ENCODE measurements around the gene MCAM.

MCAM gene

GRCh38 chr11:119266063-119266462 is 50.9 kb downstream of the MCAM start:
- Histone ChIP-seq H3K4me3 (ENCODE audit: low read length) (no peak overlapping the region), H3K27me3 (ENCODE audit: insufficient read depth, low read length) (no peaks in the 10 kb centered on the region), H3K36me3 (ENCODE audit: insufficient read depth, low read depth, low read length) (no peaks in the 10 kb centered on the region; the same call in 1 of the 2 replicates), H3K4me1 (ENCODE audit: insufficient read depth, low read length) (peaks cover 4% of the 10 kb centered on the region; the same call in 1 of the 2 replicates), H3K27ac (ENCODE audit: low read length) (no peak overlapping the region), H3K9ac (ENCODE audit: low read depth, low read length) (no peak overlapping the region), H3K9me3 (ENCODE audit: insufficient read depth, low read depth, low read length) (no peaks in the 10 kb centered on the region)

- no peak overlapping the region for H3K27ac ChIP-seq (ENCODE audit: low read length)
- no peaks in the 10 kb centered on the region for H3K9me3 ChIP-seq (ENCODE audit: insufficient read depth, low read depth, low read length)
- no peaks in the 10 kb centered on the region for H3K27me3 ChIP-seq (ENCODE audit: insufficient read depth, low read length)
- H3K36me3 ChIP-seq (ENCODE audit: insufficient read depth, low read depth, low read length) = no peaks in the 10 kb centered on the region
- H3K9ac ChIP-seq (ENCODE audit: low read depth, low read length) = no peak overlapping the region
- H3K4me1 ChIP-seq (ENCODE audit: insufficient read depth, low read length) = peaks cover 4% of the 10 kb centered on the region; the same call in 1 of the 2 replicates
- H3K4me3 ChIP-seq (ENCODE audit: low read length) = no peak overlapping the region
These were observed 53.5 kb downstream of the MCAM start for GRCh38 chr11:119263352-119263940.

GRCh38 chr11:119262668-119263351 is 54.1 kb downstream of the MCAM start:
- Histone ChIP-seq H3K4me1 (ENCODE audit: insufficient read depth, low read length) (peaks cover 4% of the 10 kb centered on the region; the same call in 1 of the 2 replicates), H3K36me3 (ENCODE audit: insufficient read depth, low read depth, low read length) (no peaks in the 10 kb centered on the region), H3K27me3 (ENCODE audit: insufficient read depth, low read length) (no peaks in the 10 kb centered on the region), H3K4me3 (ENCODE audit: low read length) (no peak overlapping the region), H3K9me3 (ENCODE audit: insufficient read depth, low read depth, low read length) (no peaks in the 10 kb centered on the region), H3K27ac (ENCODE audit: low read length) (no peak overlapping the region), H3K9ac (ENCODE audit: low read depth, low read length) (no peak overlapping the region)

GRCh38 chr11:119258983-119259382 is 57.9 kb downstream of the MCAM start:
- Histone ChIP-seq H3K36me3 (ENCODE audit: insufficient read depth, low read depth, low read length) (no peaks in the 10 kb centered on the region), H3K9ac (ENCODE audit: low read depth, low read length) (0 out of 2 replicates have a peak overlapping the region, but pooled peaks have one; percentile 29), H3K27ac (ENCODE audit: low read length) (no peak overlapping the region), H3K9me3 (ENCODE audit: insufficient read depth, low read depth, low read length) (no peaks in the 10 kb centered on the region), H3K4me1 (ENCODE audit: insufficient read depth, low read length) (peaks cover 4% of the 10 kb centered on the region; the same call in 1 of the 2 replicates), H3K4me3 (ENCODE audit: low read length) (no peak overlapping the region), H3K27me3 (ENCODE audit: insufficient read depth, low read length) (no peaks in the 10 kb centered on the region)

Measured in iPS-20b (cell line).